K562 (cell line): ENCODE results near the gene PDE6D. TPM values are rescaled to one million over a fixed set of nuclear protein-coding genes. Genes with fewer than 3 reads are reported as not detected.

ENCODE experiments used
- ATAC-seq: fragments of 200-7000 bp; cut with Tn5 transposase; 3 replicates; pipeline ENCODE4 v1.9.1; 2020; ENCODE audit warnings: moderate library complexity
- BruUV-seq: library from RNA; stranded (reverse); fragments of 400-500 nt; replicated peaks from 2 replicates; lab custom pipeline; 2021; lab: Mats Ljungman, UMichigan
- CTCF ChIA-PET: fragments of 300-600 bp; formaldehyde crosslinking; extraction: SDS; loops from one replicate; lab custom pipeline; 2021; ENCODE audit warnings: low intra/inter-chr PET ratio; lab: Yijun Ruan, JAX
- POLR2A ChIA-PET: fragments of 300-600, 350-650 bp; sonication (Branson Sonifier 250); formaldehyde crosslinking; extraction: SDS; loops from one replicate; lab custom pipeline; 2021; ENCODE audit warnings: antibody characterized with exemption, inconsistent platforms; lab: Yijun Ruan, JAX
- DNase-seq, 4 experiments: peaks; one replicate each; pipeline versions ENCODE4 v3.0.0 to v3.0.0-alpha.2; 2011 to 2018; ENCODE audit warnings: low spot score in 3 of 4, mixed read lengths in 3 of 4; ENCODE audit errors: extremely low read depth in 1 of 4
- FAIRE-seq: peaks from 2 replicates; lab custom pipeline; 2011; peaks lifted over from hg19 to GRCh38; lab: Jason Lieb, UNC
- H2AFZ ChIP-seq: 2 replicates; pipeline ENCODE4 v1.6.0; 2011; ENCODE audit warnings: low read depth, low read length, control low read depth, inconsistent platforms
- H3K27ac ChIP-seq: fragments of 200-600 bp; 3 replicates; pipeline ENCODE4 v1.8.0; 2011; ENCODE audit warnings: low read depth, mild to moderate bottlenecking, control low read depth, inconsistent platforms, low read length, moderate library complexity, mixed read lengths; ENCODE audit errors: extremely low read depth
- H3K27me3 ChIP-seq, 2 experiments: fragments of 300-600 bp in 1 of 2; 2 replicates in 1 of 2; 3 replicates in 1 of 2; pipeline versions ENCODE4 v1.6.0 to v1.8.0; 2011; ENCODE audit warnings: inconsistent platforms in 2 of 2, low read length in 2 of 2, mild to moderate bottlenecking in 1 of 2, mixed read lengths in 1 of 2, moderate library complexity in 1 of 2; ENCODE audit not compliant: control insufficient read depth in 2 of 2, insufficient read depth in 2 of 2
- H3K36me3 ChIP-seq: fragments of 300-600 bp; 3 replicates; pipeline ENCODE4 v1.8.0; 2011; ENCODE audit warnings: mild to moderate bottlenecking, low read length, inconsistent platforms; ENCODE audit not compliant: control insufficient read depth, insufficient read depth
- H3K4me1 ChIP-seq, 2 experiments: fragments of 200-600 bp in 1 of 2; replicated peaks in 1 of 2; 2 replicates in 1 of 2; 3 replicates in 1 of 2; pipeline versions ENCODE4 v1.5.1 to v1.8.0; 2011; ENCODE audit warnings: inconsistent platforms in 2 of 2, low read length in 2 of 2, mild to moderate bottlenecking in 1 of 2, mixed read lengths in 1 of 2, moderate library complexity in 1 of 2; ENCODE audit not compliant: control insufficient read depth in 2 of 2, insufficient read depth in 2 of 2
- H3K4me2 ChIP-seq: 2 replicates; pipeline ENCODE4 v1.6.1; 2011; ENCODE audit warnings: low read length, control low read depth, inconsistent platforms, mixed read lengths; ENCODE audit not compliant: insufficient read depth
- H3K4me3 ChIP-seq: fragments of 200-600 bp; sonication (generic), shearing (Covaris generic); 2 replicates; pipeline ENCODE4 v1.5.1; 2016; ENCODE audit warnings: control low read depth, inconsistent platforms
- H3K79me2 ChIP-seq: fragments of 200-600 bp; 3 replicates; pipeline ENCODE4 v1.8.0; 2011; ENCODE audit warnings: low read length, inconsistent platforms; ENCODE audit not compliant: control insufficient read depth, insufficient read depth
- H3K9ac ChIP-seq, 2 experiments: 2 replicates each; pipeline versions ENCODE4 v1.6.0 to v1.6.1; 2011; ENCODE audit warnings: low read depth in 2 of 2, low read length in 2 of 2, control low read depth in 1 of 2, inconsistent platforms in 1 of 2, mild to moderate bottlenecking in 1 of 2, mixed read lengths in 1 of 2; ENCODE audit not compliant: insufficient read depth in 1 of 2
- H3K9me1 ChIP-seq: one replicate; pipeline ENCODE4 v1.6.0; 2011; ENCODE audit warnings: inconsistent platforms, mild to moderate bottlenecking, low read length, moderate library complexity; ENCODE audit not compliant: control insufficient read depth, insufficient read depth
- H3K9me3 ChIP-seq: replicated peaks from 2 replicates; pipeline ENCODE4 v1.5.1; 2011; ENCODE audit warnings: low read depth, low read length, inconsistent platforms; ENCODE audit not compliant: control insufficient read depth, insufficient read depth
- H4K20me1 ChIP-seq: replicated peaks from 2 replicates; pipeline ENCODE4 v1.6.1; 2011; ENCODE audit warnings: low read length, inconsistent platforms, mixed read lengths; ENCODE audit not compliant: control insufficient read depth, insufficient read depth
- BCL6 ChIP-seq: fragments of 250-450 bp; sonication (Bioruptor Pico); IDR thresholded peaks from 2 replicates; pipeline ENCODE4 v1.4.0; 2020
- FOXM1 ChIP-seq, 2 experiments: fragments of 450-650 bp in 1 of 2; sonication (generic) in 1 of 2; formaldehyde crosslinking in 1 of 2; IDR thresholded peaks; 2 replicates each; pipeline versions ENCODE4 v1.6.1 to v1.9.0; 2017 to 2022; ENCODE audit warnings: low read depth in 2 of 2, mild to moderate bottlenecking in 2 of 2, missing genetic modification reagents in 1 of 2, moderate library complexity in 1 of 2
- HIVEP1 ChIP-seq: fragments of 250-450 bp; sonication (Bioruptor Pico); IDR thresholded peaks from 2 replicates; pipeline ENCODE4 v1.4.0; 2020; ENCODE audit warnings: mild to moderate bottlenecking
- RNF219 ChIP-seq: fragments of 250-450 bp; sonication (Bioruptor Pico); IDR thresholded peaks from 2 replicates; pipeline ENCODE4 v1.5.0; 2022; ENCODE audit warnings: mild to moderate bottlenecking
- ZNF184 ChIP-seq: sonication (generic); formaldehyde crosslinking; IDR thresholded peaks from 2 replicates; pipeline ENCODE4 v1.5.0; 2020; ENCODE audit warnings: missing genetic modification reagents
- WGBS: fragments of 100-300 bp; shearing (Covaris generic); methylation state at CpG from one replicate; pipeline ENCODE4 v1.1.6; 2016; ENCODE audit warnings: low coverage, mixed read lengths; ENCODE audit not compliant: insufficient coverage; ENCODE audit errors: missing lambda C conversion rate; 5-methylcytosine and 5-hydroxymethylcytosine counted together
- in situ Hi-C: fragments of 300-500 bp; cut with MboI; formaldehyde crosslinking; loops from 4 replicates; pipeline ENCODE4 v1.15.0; 2018; ENCODE audit warnings: inconsistent platforms, mixed read lengths
- intact Hi-C: fragments of 100-400 bp; cut with micrococcal nuclease; formaldehyde crosslinking; loops from 2 replicates; pipeline ENCODE4 v1.14.2; 2022
- polyA plus RNA-seq, 8 experiments: library from polyadenylated mRNA; depleted of rRNA in 4 of 8; stranded (reverse) in 5 of 8; unstranded in 3 of 8; fragments of >200 nt; fragmentation: Nextera tagmentation in 2 of 8; fragmentation: Illumina TruSeq in 1 of 8; extraction: Ambion mirVana in 2 of 8; extraction: Trizol in 1 of 8; gene quantifications; 2 replicates each; pipeline versions ENCODE4 v1.2.1 to v1.2.3, GENCODE V29; 2011 to 2014; ENCODE audit warnings: inconsistent platforms in 1 of 8, missing spikeins in 1 of 8
- total RNA-seq, 7 experiments: library from RNA; depleted of rRNA in 6 of 7; stranded (reverse); fragments of >200 nt in 6 of 7; fragmentation: Illumina TruSeq in 2 of 7; extraction: Trizol in 2 of 7; gene quantifications; 2 replicates each; pipeline versions ENCODE4 v1.2.1 to v1.2.3, GENCODE V29; 2011 to 2021; ENCODE audit warnings: low replicate concordance in 1 of 7
- TF ChIP-seq, protein P1 (sequence below): sonication (generic); IDR thresholded peaks from 2 replicates; pipeline ENCODE4 v1.6.1; 2016
- TF ChIP-seq, protein P2 (sequence below): fragments of 250-450 bp; sonication (Bioruptor Pico); IDR thresholded peaks from 2 replicates; pipeline ENCODE4 v1.6.1; 2021; ENCODE audit warnings: mild to moderate bottlenecking

The PDE6D gene
- total and polyA plus RNA-seq, 9 of the 15 experiments (the other 6 are each of a cell fraction or from before 2014, with no cell fraction given) = 0.65 to 11.6 (median 7.0) TPM

DNA sequence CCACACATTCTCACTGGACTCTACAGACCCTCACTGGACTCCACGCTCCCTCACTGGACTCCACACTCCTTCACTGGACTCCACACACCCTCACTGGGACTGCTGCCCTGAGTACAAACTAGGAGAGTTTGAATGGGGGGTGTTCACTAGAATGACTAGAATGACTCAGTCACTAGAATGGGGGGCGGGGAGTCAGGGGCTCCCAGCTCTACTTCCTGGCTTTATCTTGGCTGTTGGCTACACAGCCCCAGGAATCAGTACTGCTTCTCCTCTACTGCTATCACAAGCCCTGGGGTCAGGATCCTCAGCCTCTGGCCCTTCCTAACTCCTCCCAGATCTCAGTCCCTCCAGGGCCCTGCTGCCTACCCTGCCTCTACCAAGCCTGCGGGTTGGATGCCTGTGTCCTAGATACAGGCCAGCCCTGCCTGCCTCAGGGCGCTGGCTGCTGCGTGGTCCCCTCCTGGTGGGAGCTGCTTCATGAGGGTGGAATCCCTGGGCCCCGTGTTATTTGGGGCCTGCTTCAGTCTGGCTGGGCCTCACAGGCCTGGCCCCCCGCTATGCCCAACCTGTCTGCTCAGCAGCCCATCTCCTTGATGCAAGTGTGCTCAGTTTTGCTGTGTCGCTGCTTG is 65.0 kb downstream of the PDE6D start (continued):
- TF ChIP-seq, protein P1, sequence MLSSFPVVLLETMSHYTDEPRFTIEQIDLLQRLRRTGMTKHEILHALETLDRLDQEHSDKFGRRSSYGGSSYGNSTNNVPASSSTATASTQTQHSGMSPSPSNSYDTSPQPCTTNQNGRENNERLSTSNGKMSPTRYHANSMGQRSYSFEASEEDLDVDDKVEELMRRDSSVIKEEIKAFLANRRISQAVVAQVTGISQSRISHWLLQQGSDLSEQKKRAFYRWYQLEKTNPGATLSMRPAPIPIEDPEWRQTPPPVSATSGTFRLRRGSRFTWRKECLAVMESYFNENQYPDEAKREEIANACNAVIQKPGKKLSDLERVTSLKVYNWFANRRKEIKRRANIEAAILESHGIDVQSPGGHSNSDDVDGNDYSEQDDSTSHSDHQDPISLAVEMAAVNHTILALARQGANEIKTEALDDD = peak; percentile 67; the same call in 1 of the 2 replicates
- no peak for TF ChIP-seq HIVEP1 (CRISPR knock-in tag)
- TF ChIP-seq, protein P2, sequence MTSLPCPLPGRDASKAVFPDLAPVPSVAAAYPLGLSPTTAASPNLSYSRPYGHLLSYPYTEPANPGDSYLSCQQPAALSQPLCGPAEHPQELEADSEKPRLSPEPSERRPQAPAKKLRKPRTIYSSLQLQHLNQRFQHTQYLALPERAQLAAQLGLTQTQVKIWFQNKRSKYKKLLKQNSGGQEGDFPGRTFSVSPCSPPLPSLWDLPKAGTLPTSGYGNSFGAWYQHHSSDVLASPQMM = no peak

GRCh38 chr2:231715499-231715837 is 65.6 kb downstream of the PDE6D start:
- no peaks in the 10 kb centered on the region for H3K9me3 ChIP-seq
- peak overlapping the region; percentile 70 for H2AFZ ChIP-seq
- ChIA-PET POLR2A (interaction anchor here (0.5 to 1.4 kb wide), 3 partner anchors 9 to 94 kb away, joined by 3 to 6 read pairs (median 4); no protein-coding TSS in a partner anchor), CTCF (interaction anchor here (0.6 to 4.1 kb wide), 5 partner anchors 38 to 152 kb away, joined by 3 to 45 read pairs (median 3); no protein-coding TSS in a partner anchor)
- no peak overlapping the region for H3K4me3 ChIP-seq
- WGBS = 24% methylated on average over 5 of the region's 5 CpGs
- peak overlapping the region; percentile 61 for H3K4me2 ChIP-seq
- FAIRE-seq = no peak
- peaks cover 27% of the 10 kb centered on the region for H3K36me3 ChIP-seq
- peaks cover 24% of the 10 kb centered on the region for H3K79me2 ChIP-seq
- peaks cover 36% of the 10 kb centered on the region for H4K20me1 ChIP-seq
- H3K27me3 ChIP-seq = no peaks in the 10 kb centered on the region
- in situ Hi-C loops (no loop called here), intact Hi-C loops (loop anchor here (1.0 kb wide), 3 partner anchors 38 to 152 kb away; no protein-coding TSS in a partner anchor)
- no TSS peak for BruUV-seq
- H3K9me1 ChIP-seq = peaks cover 7% of the 10 kb centered on the region
- H3K9ac ChIP-seq = peak overlapping the region in 1 of 2 experiments; percentile 83; a peak in 2 of 4 replicates
- no peak for ATAC-seq
- no peak for DNase-seq
- H3K4me1 ChIP-seq = peaks cover 32 to 52% of the 10 kb centered on the region in 2 experiments; a peak in 4 of 5 replicates
- peak overlapping the region; percentile 66 for H3K27ac ChIP-seq
- TF ChIP-seq RNF219 (CRISPR knock-in tag) (no peak), FOXM1 (IDR thresholded peaks at IDR 0.05; ENCODE audit: low read depth) (no peak), FOXM1 (CRISPR knock-in tag; IDR thresholded peaks at IDR 0.05; ENCODE audit: low read depth) (no peak), ZNF184 (CRISPR knock-in tag) (no peak), BCL6 (CRISPR knock-in tag) (no peak)
